ENCODE measurements around the gene CDX2.

CDX2 gene

GRCh38 chr13:27922883-27923612, 46.1 kb downstream of the CDX2 start:
- DNase-seq (ENCODE audit: extremely low spot score): no peak
- TF ChIP-seq CTCF (IDR thresholded peaks at IDR 0.05; ENCODE audit: control extremely low read depth, extremely low read depth, low read depth, missing control alignments): no peak
- CTCF ChIA-PET: interaction anchor here (2.0 kb wide), 1 partner anchor 31 kb away, joined by 8 read pairs; no protein-coding TSS in a partner anchor
- POLR2A ChIA-PET: no interaction called here

GRCh38 chr13:27921961-27922882, 46.9 kb downstream of the CDX2 start:
- ChIA-PET CTCF (no interaction called here), POLR2A (no interaction called here)
- no peak for TF ChIP-seq CTCF (IDR thresholded peaks at IDR 0.05; ENCODE audit: control extremely low read depth, extremely low read depth, low read depth, missing control alignments)
- peak; percentile 43 for DNase-seq (ENCODE audit: extremely low spot score)

GRCh38 chr13:27921421-27921960, 47.6 kb downstream of the CDX2 start:
- CTCF ChIA-PET: interaction anchor here (0.8 kb wide), 1 partner anchor 63 kb away, joined by 4 read pairs; no protein-coding TSS in a partner anchor
- DNase-seq (ENCODE audit: extremely low spot score): peak; percentile 49
- POLR2A ChIA-PET: no interaction called here
- no peak for TF ChIP-seq CTCF (IDR thresholded peaks at IDR 0.05; ENCODE audit: control extremely low read depth, extremely low read depth, low read depth, missing control alignments)

GRCh38 chr13:27920677-27921420, 48.3 kb downstream of the CDX2 start:
- DNase-seq (ENCODE audit: extremely low spot score): peak; percentile 29
- CTCF ChIA-PET: interaction anchor here (0.8 to 1.3 kb wide), 3 partner anchors 31 to 63 kb away, joined by 3 to 7 read pairs (median 4); no protein-coding TSS in a partner anchor
- TF ChIP-seq CTCF (IDR thresholded peaks at IDR 0.05; ENCODE audit: control extremely low read depth, extremely low read depth, low read depth, missing control alignments): no peak
- POLR2A ChIA-PET: no interaction called here

GRCh38 chr13:27919934-27920676, 49.0 kb downstream of the CDX2 start, which contains the start of gene PDX1:
TSS of gene PDX1 (plus strand) at chr13:27920000. CDS start at chr13:27920139, 139 bp downstream.
- TF ChIP-seq CTCF (IDR thresholded peaks at IDR 0.05; ENCODE audit: control extremely low read depth, extremely low read depth, low read depth, missing control alignments): no peak
- DNase-seq (ENCODE audit: extremely low spot score): peak; percentile 24
- ChIA-PET CTCF (interaction anchor here (0.9 to 1.3 kb wide), 2 partner anchors 32 to 34 kb away, joined by 3 to 7 read pairs; no protein-coding TSS in a partner anchor), POLR2A (no interaction called here)

All from GM10248 (cell line).